CD4-positive, alpha-beta T cell treated with Interferon alpha-2 for 1 hour (primary cell): ENCODE data around the gene TEX101.
"Not testable (repeated sequence)": the region's sequence is repeated elsewhere in the genome, so short reads cannot be mapped to it uniquely, and the experiment has no call there.

Experiments
- DNase-seq, 2 donors: peaks; one replicate each; pipeline ENCODE4 v3.0.0-alpha.2; 2020 to 2022

TEX101 gene

GRCh38 chr19:43414554-43414953, at the start of gene TEX101:
TEX101 (plus strand) TSS chr19:43414890; CDS start chr19:43415920, 1,030 bp downstream.
- no peak for DNase-seq

- not testable (repeated sequence) for DNase-seq
These were observed 49.0 kb upstream of the TEX101 start for GRCh38 chr19:43365677-43366076.

GRCh38 chr19:43367822-43368221, 46.9 kb upstream of the TEX101 start:
- DNase-seq: no peak

GRCh38 chr19:43368897-43369296, 45.8 kb upstream of the TEX101 start:
- not testable (repeated sequence) for DNase-seq

- no peak for DNase-seq
These were observed 42.8 kb upstream of the TEX101 start for GRCh38 chr19:43371909-43372308.

GRCh38 chr19:43372462-43372861, 42.2 kb upstream of the TEX101 start:
- DNase-seq: no peak

- DNase-seq: not testable (repeated sequence)
These were observed 37.1 kb upstream of the TEX101 start for GRCh38 chr19:43377624-43378023.

GRCh38 chr19:43380008-43380407, 34.7 kb upstream of the TEX101 start:
- DNase-seq: no peak

- no peak for DNase-seq
These were observed 33.8 kb upstream of the TEX101 start for GRCh38 chr19:43380771-43381386.

- DNase-seq: not testable (repeated sequence)
These were observed 32.0 kb upstream of the TEX101 start for GRCh38 chr19:43382586-43383216.

GRCh38 chr19:43383254-43383653, 31.4 kb upstream of the TEX101 start:
- not testable (repeated sequence) for DNase-seq

GRCh38 chr19:43383759-43384158, 30.9 kb upstream of the TEX101 start:
- DNase-seq: not testable (repeated sequence)

- not testable (repeated sequence) for DNase-seq
These were observed 23.7 kb upstream of the TEX101 start for GRCh38 chr19:43390903-43391551.

GRCh38 chr19:43391552-43391935, 23.1 kb upstream of the TEX101 start:
- DNase-seq: not testable (repeated sequence)

- not testable (repeated sequence) for DNase-seq
These were observed 21.2 kb upstream of the TEX101 start for GRCh38 chr19:43393501-43393900.

GRCh38 chr19:43395561-43395960, 19.1 kb upstream of the TEX101 start:
- no peak for DNase-seq

GRCh38 chr19:43406297-43406696, 8.4 kb upstream of the TEX101 start:
- no peak for DNase-seq

GRCh38 chr19:43407416-43408005, 7.2 kb upstream of the TEX101 start:
- DNase-seq: no peak

- no peak for DNase-seq
These were observed 6.6 kb upstream of the TEX101 start for GRCh38 chr19:43408043-43408442.

- DNase-seq: no peak
These were observed 5.3 kb upstream of the TEX101 start for GRCh38 chr19:43409415-43409814.

GRCh38 chr19:43412441-43412840, 2.2 kb upstream of the TEX101 start:
- DNase-seq: no peak

- no peak for DNase-seq
These were observed 2.4 kb downstream of the TEX101 start for GRCh38 chr19:43416951-43417623.

- no peak for DNase-seq
These were observed 6.3 kb downstream of the TEX101 start for GRCh38 chr19:43420954-43421353.
